Endodermal cell (in vitro differentiated cells): Measurements from ENCODE around the gene SEMA3D. TPM values are rescaled to one million over a fixed set of nuclear protein-coding genes. Genes with fewer than 3 reads are reported as not detected.

Experiments
- DNase-seq: peaks from one replicate; pipeline ENCODE4 v3.0.0-alpha.2; 2017
- H3K27ac ChIP-seq: 2 replicates; pipeline ENCODE4 v1.5.1; 2013; ENCODE audit warnings: mild to moderate bottlenecking, low read depth, low read length, moderate library complexity
- H3K27me3 ChIP-seq: 2 replicates; pipeline ENCODE4 v1.6.1; 2013; ENCODE audit warnings: mild to moderate bottlenecking, low read length, moderate library complexity; ENCODE audit not compliant: insufficient read depth, control insufficient read depth, poor library complexity, severe bottlenecking
- H3K36me3 ChIP-seq: 2 replicates; pipeline ENCODE4 v1.7.0; 2013; ENCODE audit warnings: mild to moderate bottlenecking, low read length, moderate library complexity; ENCODE audit not compliant: control insufficient read depth, insufficient read depth
- H3K4me1 ChIP-seq: one replicate; pipeline ENCODE4 v1.7.0; 2013; ENCODE audit warnings: low read length; ENCODE audit not compliant: control insufficient read depth, insufficient read depth
- H3K4me3 ChIP-seq: 2 replicates; pipeline ENCODE4 v1.5.1; 2013; ENCODE audit warnings: mild to moderate bottlenecking, low read length, moderate library complexity
- H3K9ac ChIP-seq: 2 replicates; pipeline ENCODE4 v1.6.1; 2013; ENCODE audit warnings: mild to moderate bottlenecking, low read length, moderate library complexity; ENCODE audit not compliant: poor library complexity, severe bottlenecking; ENCODE audit errors: extremely low read depth
- H3K9me3 ChIP-seq: 2 replicates; pipeline ENCODE4 v1.6.1; 2013; ENCODE audit warnings: mild to moderate bottlenecking, low read length, moderate library complexity; ENCODE audit not compliant: control insufficient read depth
- H3K27ac Mint-ChIP-seq: 2 replicates; pipeline ENCODE4 v1.8.0; 2020; ENCODE audit warnings: mixed read lengths
- H3K27me3 Mint-ChIP-seq: 2 replicates; pipeline ENCODE4 v1.8.0; 2021; ENCODE audit warnings: mild to moderate bottlenecking, mixed read lengths; ENCODE audit not compliant: insufficient read depth
- H3K36me3 Mint-ChIP-seq: 2 replicates; pipeline ENCODE4 v1.8.0; 2020; ENCODE audit warnings: low read depth, mixed read lengths
- H3K4me1 Mint-ChIP-seq: 2 replicates; pipeline ENCODE4 v1.8.0; 2020; ENCODE audit warnings: mixed read lengths
- H3K4me3 Mint-ChIP-seq: 2 replicates; pipeline ENCODE4 v1.8.0; 2020; ENCODE audit warnings: mild to moderate bottlenecking, moderate library complexity, mixed read lengths
- H3K9me3 Mint-ChIP-seq: 2 replicates; pipeline ENCODE4 v1.8.0; 2020; ENCODE audit warnings: mild to moderate bottlenecking, mixed read lengths
- WGBS, 2 experiments: methylation state at CpG; one replicate each; pipeline versions ENCODE4 v1.1.5 to v1.1.7; 2013; ENCODE audit warnings: missing lambda C conversion rate in 2 of 2, mixed read lengths in 1 of 2; ENCODE audit not compliant: insufficient coverage in 1 of 2, insufficient read length in 1 of 2; 5-methylcytosine and 5-hydroxymethylcytosine counted together
- total RNA-seq, 2 donors: library from RNA; stranded (reverse); fragmentation: NEBNext Ultra II Directional in 1 of 2; extraction: Animal tissue kit (Norgen Biotek cat#: 25700) in 1 of 2; gene quantifications; 2 replicates in 1 of 2; 3 replicates in 1 of 2; pipeline ENCODE4 v1.2.1, GENCODE V29; 2021
- TF ChIP-seq, protein P1 (sequence below): fragments of 200-600 bp; sonication (generic); conservative IDR thresholded peaks from 2 replicates; pipeline ENCODE4 v1.5.0; 2021; ENCODE audit warnings: antibody characterized with exemption, mild to moderate bottlenecking

Gene SEMA3D
- total RNA-seq, 2 donors from 2014 or later, result 6.5 to 13.9 TPM

DNA sequence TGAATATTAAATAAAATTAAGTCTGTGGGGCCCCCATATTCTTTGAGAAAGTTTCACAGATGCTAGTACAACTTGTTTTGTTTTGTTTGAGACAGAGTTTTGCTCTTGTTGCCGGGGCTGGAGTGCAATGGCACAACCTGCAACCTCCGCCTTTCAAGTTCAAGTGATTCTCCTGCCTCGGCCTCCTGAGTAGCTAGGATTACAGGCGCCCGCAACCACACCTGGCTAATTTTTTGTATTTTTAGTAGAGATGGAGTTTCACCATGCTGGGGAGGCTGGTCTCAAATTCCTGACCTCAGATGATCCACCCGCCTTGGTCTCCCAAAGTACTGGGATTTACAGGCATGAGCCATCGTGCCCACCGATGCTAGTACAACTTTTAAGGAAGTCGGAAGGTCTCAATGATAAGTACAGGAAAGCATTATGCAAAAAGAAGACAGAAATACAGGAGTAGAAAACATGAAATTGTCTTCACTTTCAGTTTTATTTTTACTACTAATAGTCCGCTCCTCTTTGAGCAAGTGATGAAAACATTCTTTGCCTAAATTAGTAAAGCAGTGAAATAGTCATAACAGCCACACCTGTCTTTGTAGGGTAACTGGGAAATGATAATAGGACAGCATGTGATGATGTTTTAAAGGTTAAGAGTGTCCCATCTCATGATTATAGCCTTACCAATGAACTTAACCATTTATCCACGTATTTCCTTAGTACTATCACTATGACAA, 147.5 kb downstream of the SEMA3D start:
- Histone ChIP-seq H3K27ac (no peak overlapping the region), H3K9ac (no peak overlapping the region), H3K27me3 (no peaks in the 10 kb centered on the region), H3K4me3 (no peak overlapping the region), H3K9me3 (no peaks in the 10 kb centered on the region), H3K4me1 (no peaks in the 10 kb centered on the region), H3K36me3 (no peaks in the 10 kb centered on the region)
- DNase-seq, result no peak
- H3K4me3 Mint-ChIP-seq, result no peak overlapping the region
- WGBS, 2 experiments, result 93 to 95% methylated on average over 6 to 11 of the region's 11 CpGs
- no peaks in the 10 kb centered on the region for H3K27me3 Mint-ChIP-seq
- no peaks in the 10 kb centered on the region for H3K36me3 Mint-ChIP-seq
- TF ChIP-seq, protein P1, sequence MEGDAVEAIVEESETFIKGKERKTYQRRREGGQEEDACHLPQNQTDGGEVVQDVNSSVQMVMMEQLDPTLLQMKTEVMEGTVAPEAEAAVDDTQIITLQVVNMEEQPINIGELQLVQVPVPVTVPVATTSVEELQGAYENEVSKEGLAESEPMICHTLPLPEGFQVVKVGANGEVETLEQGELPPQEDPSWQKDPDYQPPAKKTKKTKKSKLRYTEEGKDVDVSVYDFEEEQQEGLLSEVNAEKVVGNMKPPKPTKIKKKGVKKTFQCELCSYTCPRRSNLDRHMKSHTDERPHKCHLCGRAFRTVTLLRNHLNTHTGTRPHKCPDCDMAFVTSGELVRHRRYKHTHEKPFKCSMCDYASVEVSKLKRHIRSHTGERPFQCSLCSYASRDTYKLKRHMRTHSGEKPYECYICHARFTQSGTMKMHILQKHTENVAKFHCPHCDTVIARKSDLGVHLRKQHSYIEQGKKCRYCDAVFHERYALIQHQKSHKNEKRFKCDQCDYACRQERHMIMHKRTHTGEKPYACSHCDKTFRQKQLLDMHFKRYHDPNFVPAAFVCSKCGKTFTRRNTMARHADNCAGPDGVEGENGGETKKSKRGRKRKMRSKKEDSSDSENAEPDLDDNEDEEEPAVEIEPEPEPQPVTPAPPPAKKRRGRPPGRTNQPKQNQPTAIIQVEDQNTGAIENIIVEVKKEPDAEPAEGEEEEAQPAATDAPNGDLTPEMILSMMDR, result no peak
- no peaks in the 10 kb centered on the region for H3K9me3 Mint-ChIP-seq
- no peaks in the 10 kb centered on the region for H3K4me1 Mint-ChIP-seq
- H3K27ac Mint-ChIP-seq, result no peak overlapping the region

DNA sequence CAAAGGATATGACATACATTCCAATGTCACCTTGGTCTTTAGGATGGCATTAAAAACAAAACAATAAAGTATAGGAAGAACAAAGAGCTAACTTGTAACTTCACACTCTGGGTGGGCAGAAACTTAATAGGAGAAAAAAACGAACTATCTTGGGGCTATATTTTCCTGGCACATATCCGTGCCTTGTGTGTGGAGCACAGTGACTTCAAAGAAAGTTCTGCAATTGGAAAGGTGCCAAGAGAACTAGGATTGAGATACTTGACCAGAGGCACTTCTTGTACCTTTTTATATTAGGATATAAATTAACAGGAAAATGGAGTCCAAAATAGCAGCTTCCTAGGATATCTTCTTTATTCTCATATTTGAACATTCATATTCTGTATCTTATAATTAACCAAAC, 148.4 kb downstream of the SEMA3D start:
- Histone ChIP-seq H3K36me3 (no peaks in the 10 kb centered on the region), H3K9ac (no peak overlapping the region), H3K27ac (no peak overlapping the region), H3K4me1 (no peaks in the 10 kb centered on the region), H3K27me3 (no peaks in the 10 kb centered on the region), H3K4me3 (no peak overlapping the region), H3K9me3 (no peaks in the 10 kb centered on the region)
- 90% methylated on average over 2 of the region's 2 CpGs for WGBS, 2 experiments
- no peaks in the 10 kb centered on the region for H3K4me1 Mint-ChIP-seq
- no peak overlapping the region for H3K27ac Mint-ChIP-seq
- no peak overlapping the region for H3K4me3 Mint-ChIP-seq
- TF ChIP-seq, protein P1, result no peak
- H3K36me3 Mint-ChIP-seq, result no peaks in the 10 kb centered on the region
- H3K9me3 Mint-ChIP-seq, result no peaks in the 10 kb centered on the region
- no peaks in the 10 kb centered on the region for H3K27me3 Mint-ChIP-seq
- no peak for DNase-seq

DNA sequence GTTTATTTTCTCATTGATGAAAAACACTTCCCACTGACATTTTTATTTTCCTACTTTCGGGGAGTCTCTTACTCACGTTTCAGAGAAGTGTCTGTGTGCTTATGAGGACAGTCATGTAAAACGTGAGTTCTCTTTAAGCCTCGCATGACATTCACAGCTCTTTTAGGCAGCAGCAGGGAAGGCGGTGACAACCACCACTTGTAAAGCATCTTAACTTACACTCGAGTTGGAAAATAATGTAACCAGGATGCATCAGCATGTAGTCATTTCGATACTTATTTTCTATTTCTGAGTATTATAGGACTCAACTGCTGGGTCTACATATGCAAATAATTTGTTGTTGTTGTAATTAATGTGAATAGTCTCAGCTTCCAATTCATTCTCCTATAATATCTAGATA, 153.6 kb downstream of the SEMA3D start:
- Histone ChIP-seq H3K9me3 (no peaks in the 10 kb centered on the region), H3K9ac (no peak overlapping the region), H3K27ac (no peak overlapping the region), H3K27me3 (no peaks in the 10 kb centered on the region), H3K4me1 (no peaks in the 10 kb centered on the region), H3K36me3 (no peaks in the 10 kb centered on the region), H3K4me3 (no peak overlapping the region)
- Mint-ChIP-seq H3K27me3 (no peaks in the 10 kb centered on the region), H3K4me1 (no peaks in the 10 kb centered on the region), H3K36me3 (no peaks in the 10 kb centered on the region), H3K9me3 (no peaks in the 10 kb centered on the region), H3K27ac (no peak overlapping the region), H3K4me3 (no peak overlapping the region)
- 64 to 71% methylated on average over 4 to 7 of the region's 7 CpGs for WGBS, 2 experiments
- peak; percentile 76 for DNase-seq
- TF ChIP-seq, protein P1, result no peak
